GM19468 (cell line): ENCODE data around the gene PCNX4.

Experiments
- ATAC-seq: cut with Tn5 transposase; IDR thresholded peaks from one replicate; pipeline ENCODE4 v1.9.1; 2021; ENCODE audit warnings: mild to moderate bottlenecking, moderate library complexity, moderate number of reproducible peaks; ENCODE audit not compliant: unreplicated experiment; ENCODE audit errors: extremely low read depth

PCNX4 gene

GRCh38 chr14:60169722-60170121 is 78.0 kb downstream of the PCNX4 start:
- ATAC-seq, result no peak

GRCh38 chr14:60170948-60171347 is 79.2 kb downstream of the PCNX4 start:
- no peak for ATAC-seq

- no peak for ATAC-seq
Observed at GRCh38 chr14:60171690-60172089, 80.0 kb downstream of the PCNX4 start.

- no peak for ATAC-seq
Observed at GRCh38 chr14:60174352-60175254, 82.9 kb downstream of the PCNX4 start.

- ATAC-seq, result no peak
Observed at GRCh38 chr14:60175255-60175902, 83.7 kb downstream of the PCNX4 start.

- no peak for ATAC-seq
Observed at GRCh38 chr14:60178164-60178563, 86.4 kb downstream of the PCNX4 start.

- no peak for ATAC-seq
Observed at GRCh38 chr14:60178820-60179219, 87.1 kb downstream of the PCNX4 start.

GRCh38 chr14:60179431-60179869 is 87.7 kb downstream of the PCNX4 start:
- no peak for ATAC-seq

GRCh38 chr14:60183138-60183537 is 91.4 kb downstream of the PCNX4 start:
- no peak for ATAC-seq

- ATAC-seq, result no peak
Observed at GRCh38 chr14:60183741-60184140, 92.0 kb downstream of the PCNX4 start.

- peak; percentile 41 for ATAC-seq
Observed at GRCh38 chr14:60184146-60184904, 92.6 kb downstream of the PCNX4 start.

- ATAC-seq, result no peak
Observed at GRCh38 chr14:60184905-60185555, 93.3 kb downstream of the PCNX4 start.

- ATAC-seq, result no peak
Observed at GRCh38 chr14:60188115-60188514, 96.4 kb downstream of the PCNX4 start.

- no peak for ATAC-seq
Observed at GRCh38 chr14:60188696-60189095, 97.0 kb downstream of the PCNX4 start.

- ATAC-seq, result no peak
Observed at GRCh38 chr14:60189923-60190840, 98.5 kb downstream of the PCNX4 start.

- no peak for ATAC-seq
Observed at GRCh38 chr14:60195179-60195810, 103.6 kb downstream of the PCNX4 start.

GRCh38 chr14:60196291-60196690 is 104.6 kb downstream of the PCNX4 start:
- ATAC-seq, result no peak

GRCh38 chr14:60197629-60198303 is 106.0 kb downstream of the PCNX4 start:
- ATAC-seq, result no peak
